NCI-H187 (cell line): Measurements from ENCODE around the gene TTYH2.
"Not testable (repeated sequence)": the region's sequence is repeated elsewhere in the genome, so short reads cannot be mapped to it uniquely, and the experiment has no call there.

Experiments used
- DNase-seq, 2 experiments: peaks; one replicate each; lab custom pipeline; 2025; lab: John Stamatoyannopoulos, UW

TTYH2 gene, protein sequence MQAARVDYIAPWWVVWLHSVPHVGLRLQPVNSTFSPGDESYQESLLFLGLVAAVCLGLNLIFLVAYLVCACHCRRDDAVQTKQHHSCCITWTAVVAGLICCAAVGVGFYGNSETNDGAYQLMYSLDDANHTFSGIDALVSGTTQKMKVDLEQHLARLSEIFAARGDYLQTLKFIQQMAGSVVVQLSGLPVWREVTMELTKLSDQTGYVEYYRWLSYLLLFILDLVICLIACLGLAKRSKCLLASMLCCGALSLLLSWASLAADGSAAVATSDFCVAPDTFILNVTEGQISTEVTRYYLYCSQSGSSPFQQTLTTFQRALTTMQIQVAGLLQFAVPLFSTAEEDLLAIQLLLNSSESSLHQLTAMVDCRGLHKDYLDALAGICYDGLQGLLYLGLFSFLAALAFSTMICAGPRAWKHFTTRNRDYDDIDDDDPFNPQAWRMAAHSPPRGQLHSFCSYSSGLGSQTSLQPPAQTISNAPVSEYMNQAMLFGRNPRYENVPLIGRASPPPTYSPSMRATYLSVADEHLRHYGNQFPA

GRCh38 chr17:74212913-74213791 is at the start of gene TTYH2:
TSS of gene TTYH2 (plus strand) at chr17:74213571. CDS start at chr17:74213588, 17 bp downstream.
- peak in 1 of 2 experiments; percentile 48 for DNase-seq

- DNase-seq: no peak
Measured at GRCh38 chr17:74163836-74164235, 49.5 kb upstream of the TTYH2 start.

DNA sequence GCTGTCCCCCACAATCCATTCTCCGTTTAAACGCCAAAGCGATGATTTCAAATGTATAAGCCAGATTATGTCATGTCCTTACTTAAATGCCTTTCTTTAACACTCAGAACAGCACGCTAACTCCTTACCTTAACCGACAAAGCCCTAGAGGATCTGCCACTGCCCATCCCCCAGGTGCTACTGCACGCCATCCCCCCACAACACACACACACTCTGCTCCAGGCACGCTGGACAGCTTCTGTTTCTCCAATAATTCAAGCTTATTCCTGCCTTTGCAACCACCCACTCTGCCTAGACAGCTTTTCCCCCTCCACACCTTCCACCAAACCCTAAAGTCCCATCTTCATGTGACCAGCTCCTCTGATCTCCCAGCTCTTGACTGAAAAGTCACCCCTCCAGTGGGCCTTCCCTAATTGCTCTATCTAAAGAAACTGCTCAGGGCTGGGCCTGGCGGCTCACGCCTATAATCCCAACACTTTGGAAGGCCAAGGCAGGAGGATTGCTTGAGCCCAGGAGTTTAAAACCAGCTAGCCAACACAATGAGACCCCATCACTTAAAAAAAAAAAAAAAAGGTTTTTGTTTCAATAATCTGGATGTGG is 48.8 kb upstream of the TTYH2 start:
- no peak for DNase-seq

GRCh38 chr17:74165797-74166365 is 47.5 kb upstream of the TTYH2 start:
- no peak for DNase-seq

DNA sequence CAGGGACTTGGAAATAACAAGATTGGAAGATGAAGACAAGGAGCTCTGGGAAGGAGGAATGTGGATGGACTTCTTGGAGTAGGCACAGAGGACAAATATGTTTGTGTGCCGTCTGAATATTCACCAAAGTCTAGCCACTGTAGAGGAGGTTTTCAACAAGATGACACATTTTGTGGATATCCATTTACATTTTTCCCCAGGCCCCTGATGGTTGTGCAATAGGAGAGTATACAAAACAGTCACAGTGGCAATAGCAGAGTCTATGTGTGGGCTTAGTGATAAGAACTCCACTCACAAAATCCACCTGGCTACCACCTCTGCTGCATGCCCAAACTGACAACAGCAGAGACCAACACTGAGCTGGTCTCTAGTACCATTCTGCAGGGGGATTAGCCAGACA is 42.4 kb upstream of the TTYH2 start:
- no peak for DNase-seq

DNA sequence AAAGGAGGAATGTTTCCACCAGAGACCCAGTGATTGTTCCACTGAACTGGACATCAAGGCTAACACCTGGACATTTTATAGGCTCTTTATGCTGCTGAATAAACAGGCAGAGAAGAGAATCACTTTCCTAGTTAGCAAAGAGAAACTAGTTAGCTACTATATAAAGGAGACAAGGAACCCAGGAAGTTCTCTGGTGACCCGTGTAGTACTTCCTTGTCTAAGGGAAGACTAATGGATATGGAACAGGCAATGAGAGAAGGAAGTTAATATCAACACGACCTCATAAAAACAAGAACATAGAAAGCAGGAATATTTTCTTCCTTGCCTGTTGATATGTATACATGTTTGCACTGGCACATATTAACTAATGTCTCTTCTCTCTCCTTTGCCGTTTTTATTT is 40.7 kb upstream of the TTYH2 start:
- DNase-seq: no peak

GRCh38 chr17:74176546-74177001 is 36.8 kb upstream of the TTYH2 start:
- peak; percentile 9 to 28 for DNase-seq

GRCh38 chr17:74177018-74177450 is 36.3 kb upstream of the TTYH2 start:
- no peak for DNase-seq

DNA sequence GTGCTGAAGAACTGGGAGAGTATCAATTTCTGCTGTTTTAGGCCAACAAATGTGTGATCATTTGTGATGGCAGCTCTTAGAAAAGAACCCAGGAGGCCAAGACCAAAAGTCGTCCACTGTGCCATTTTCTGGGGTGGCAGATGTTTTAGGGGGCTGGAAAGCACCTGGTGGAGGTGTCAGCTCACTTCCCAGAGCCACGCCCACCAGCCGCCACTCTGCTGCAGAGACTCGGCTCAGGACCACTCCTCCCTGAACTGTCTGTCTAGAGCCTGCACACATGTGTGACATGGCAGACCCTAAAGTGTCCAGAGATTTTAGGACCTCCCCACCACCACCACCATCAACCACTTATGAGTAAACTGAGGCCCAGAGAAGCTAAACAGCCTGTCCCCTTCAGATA is 33.8 kb upstream of the TTYH2 start:
- DNase-seq: no peak

- DNase-seq: no peak
Measured at GRCh38 chr17:74180336-74180735, 33.0 kb upstream of the TTYH2 start.

- no peak for DNase-seq
Measured at GRCh38 chr17:74181341-74181740, 32.0 kb upstream of the TTYH2 start.

DNA sequence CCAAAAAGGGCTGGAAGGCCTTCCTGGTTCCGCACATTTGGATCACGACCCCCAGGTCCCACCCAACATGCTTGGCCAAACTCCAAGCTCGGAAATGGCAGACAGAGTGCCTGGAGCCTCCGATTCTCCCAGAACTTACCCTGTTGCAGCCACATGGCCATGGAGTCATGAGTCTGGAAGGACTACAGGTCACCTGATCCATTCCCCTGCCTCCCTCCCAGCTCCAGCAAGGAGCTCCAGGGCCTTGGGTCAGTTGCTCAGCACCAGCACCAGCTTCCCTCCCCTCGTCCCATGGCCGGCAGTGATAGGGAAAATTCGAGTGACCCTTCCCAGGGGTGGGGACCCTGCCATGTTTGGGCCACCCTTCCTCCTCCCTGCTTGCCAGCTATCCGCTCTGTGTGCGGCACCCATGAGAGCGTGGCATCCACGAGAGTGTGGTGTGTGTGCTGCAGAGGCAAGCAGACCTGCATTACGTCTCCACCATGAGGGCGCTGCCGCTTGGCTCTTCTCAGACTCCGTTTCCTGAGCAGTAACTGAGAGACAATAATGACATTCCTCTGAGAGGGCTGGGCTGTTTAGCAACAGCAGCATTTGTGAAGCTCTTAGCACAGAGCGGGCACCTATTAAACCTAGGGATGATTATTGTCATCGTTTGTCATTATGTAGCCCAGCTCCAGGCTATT is 31.2 kb upstream of the TTYH2 start:
- no peak for DNase-seq

DNA sequence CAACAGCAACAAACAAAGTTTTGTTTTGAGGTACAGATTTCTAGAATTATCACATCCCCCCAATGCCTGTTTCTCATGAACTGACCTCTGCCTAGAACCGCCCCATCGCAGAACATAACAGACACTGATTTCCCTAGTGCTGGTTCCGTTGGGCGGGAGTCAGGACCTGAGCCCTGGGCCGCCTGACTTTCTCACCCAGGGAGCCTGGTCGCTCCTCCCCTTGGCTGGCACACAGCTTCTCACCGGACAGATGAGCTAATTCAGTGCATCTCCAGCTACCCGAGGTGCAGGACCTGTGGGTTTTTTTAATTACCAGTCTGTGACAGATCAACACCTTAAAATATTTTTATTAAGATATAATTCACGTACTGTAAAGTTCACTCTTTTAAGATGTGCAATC is 30.0 kb upstream of the TTYH2 start:
- no peak for DNase-seq

GRCh38 chr17:74185571-74186185 is 27.7 kb upstream of the TTYH2 start:
- DNase-seq: no peak

DNA sequence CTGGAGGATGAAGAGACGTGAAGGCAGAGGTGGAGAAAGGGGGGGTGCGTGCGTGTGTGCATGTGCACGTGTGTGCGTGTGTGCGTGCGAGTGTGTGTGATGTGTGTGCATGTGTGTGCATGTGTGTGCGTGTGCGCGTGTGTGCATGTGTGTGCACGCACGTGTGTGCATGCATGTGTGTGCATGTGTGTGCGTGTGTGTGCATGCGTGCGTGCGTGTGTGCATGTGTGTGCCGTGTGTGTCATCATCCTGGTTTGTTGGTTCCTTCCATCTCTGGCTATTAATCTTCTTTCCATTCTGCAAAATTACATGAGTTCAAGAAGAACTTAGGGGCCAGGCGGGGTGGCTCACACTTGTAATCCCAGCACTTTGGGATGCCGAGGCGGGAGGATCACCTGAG is 26.9 kb upstream of the TTYH2 start:
- no peak for DNase-seq

GRCh38 chr17:74187761-74188160 is 25.6 kb upstream of the TTYH2 start:
- no peak for DNase-seq

DNA sequence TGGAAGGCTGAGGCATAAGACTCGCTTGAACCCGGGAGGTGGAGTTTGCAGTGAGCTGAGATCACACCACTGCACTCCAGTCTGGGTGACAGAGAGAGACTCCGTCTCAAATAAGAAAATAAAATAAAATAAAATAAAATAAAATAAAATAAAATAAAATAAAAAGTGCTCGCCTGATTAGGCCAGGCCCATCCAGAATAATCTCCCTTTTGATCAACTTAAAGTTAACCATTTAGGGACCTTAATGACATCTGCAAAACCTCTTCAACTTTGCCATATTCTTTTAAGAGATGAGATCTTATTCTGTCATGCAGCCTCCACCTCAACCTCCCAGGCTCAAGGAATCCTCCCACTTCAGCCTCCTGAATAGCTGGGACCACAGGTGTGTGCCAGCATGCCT is 24.7 kb upstream of the TTYH2 start:
- not testable (repeated sequence) for DNase-seq

- no peak for DNase-seq
Measured at GRCh38 chr17:74190154-74190553, 23.2 kb upstream of the TTYH2 start.

DNA sequence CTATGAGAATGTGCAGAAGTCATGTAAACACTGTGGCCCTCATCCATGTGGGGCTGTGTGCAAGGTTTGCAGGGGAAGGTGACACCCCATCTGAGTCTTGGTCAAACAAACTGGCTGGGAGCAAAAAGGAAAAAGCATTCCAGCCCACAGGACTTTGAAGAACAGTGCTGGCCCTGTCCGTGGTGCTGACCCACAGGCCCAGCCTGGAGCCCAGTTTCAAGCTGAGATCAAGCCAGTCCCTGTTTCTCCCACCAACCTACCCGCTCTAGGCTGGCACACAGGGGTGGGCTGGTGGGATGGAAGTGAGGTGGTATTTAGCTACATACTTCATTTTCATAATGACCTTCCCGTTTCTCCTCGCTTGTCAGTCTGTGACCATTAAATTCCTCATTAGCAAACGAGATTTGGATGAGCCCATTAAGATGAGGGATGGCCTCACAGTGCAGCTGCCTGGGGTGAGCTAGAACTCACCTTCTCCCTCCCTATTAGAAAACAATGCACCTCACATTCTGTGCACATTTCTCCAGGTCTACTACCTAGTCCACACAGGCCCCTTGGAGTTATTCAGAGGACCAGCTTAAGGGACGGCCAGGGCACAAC is 22.5 kb upstream of the TTYH2 start:
- DNase-seq: no peak
